ENCODE measurements around the gene FBH1. TPM values are rescaled to one million over a fixed set of nuclear protein-coding genes. Genes with fewer than 3 reads are reported as not detected.
"Not testable (repeated sequence)": the region's sequence is repeated elsewhere in the genome, so short reads cannot be mapped to it uniquely, and the experiment has no call there.

Gene FBH1
- total RNA-seq, 2 experiments from 2014 or later: 55.3 to 63.5 TPM

DNA sequence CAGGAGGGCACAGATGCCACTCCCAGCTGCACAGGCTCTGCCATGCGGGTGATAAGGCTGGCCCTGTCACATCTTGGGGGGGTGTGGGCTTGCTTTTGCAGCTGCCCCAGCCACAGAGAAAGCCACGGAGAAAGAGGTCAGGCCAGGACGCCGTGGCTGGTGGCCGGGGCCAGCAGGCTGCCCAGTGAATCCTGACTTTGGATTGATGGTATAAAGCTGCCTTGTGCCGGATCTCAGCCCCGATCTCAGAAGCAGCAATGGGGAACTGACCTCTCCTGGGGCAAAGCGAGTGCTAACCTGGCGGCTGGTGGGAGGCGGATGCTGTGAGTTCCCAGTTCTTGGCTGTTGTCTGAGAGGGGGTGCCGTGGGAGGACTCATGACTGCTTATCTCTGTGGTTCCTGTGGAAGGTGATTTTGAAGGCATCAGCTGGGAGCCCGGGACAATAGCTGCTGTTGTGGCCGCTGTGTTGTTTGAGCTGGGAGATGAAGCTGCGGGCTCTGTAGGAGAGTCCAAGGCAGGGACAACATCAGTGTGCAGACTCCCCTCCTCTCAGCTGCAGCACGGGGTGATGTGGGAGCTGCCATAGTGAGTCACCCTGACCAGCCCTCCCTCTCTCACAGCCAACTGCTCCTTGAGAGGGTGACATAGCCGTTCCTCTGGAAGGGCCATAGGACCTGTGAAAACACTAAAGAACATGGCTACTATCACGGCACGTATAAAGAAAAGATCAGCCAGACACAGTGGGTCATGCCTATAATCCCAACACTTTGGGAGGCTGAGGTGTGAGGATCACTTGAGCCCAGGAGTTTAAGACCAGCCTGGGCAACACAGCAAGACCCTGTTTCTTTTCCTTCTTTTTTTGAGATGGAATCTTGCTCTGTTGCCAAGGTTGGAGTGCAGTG, 70.3 kb downstream of the FBH1 start:
- POLR2A ChIA-PET: no interaction called here
- Mint-ChIP-seq H3K27ac (no peak overlapping the region), H3K9me3 (no peaks in the 10 kb centered on the region), H3K27me3 (no peaks in the 10 kb centered on the region), H3K4me1 (peaks cover 3% of the 10 kb centered on the region), H3K4me3 (no peak overlapping the region), H3K36me3 (ENCODE audit: low read depth) (peaks cover 30% of the 10 kb centered on the region)
- DNase-seq: no peak
- CTCF ChIA-PET: interaction anchor here (0.6 to 1.3 kb wide), 4 partner anchors 10 to 130 kb away, joined by 3 read pairs; no protein-coding TSS in a partner anchor

DNA sequence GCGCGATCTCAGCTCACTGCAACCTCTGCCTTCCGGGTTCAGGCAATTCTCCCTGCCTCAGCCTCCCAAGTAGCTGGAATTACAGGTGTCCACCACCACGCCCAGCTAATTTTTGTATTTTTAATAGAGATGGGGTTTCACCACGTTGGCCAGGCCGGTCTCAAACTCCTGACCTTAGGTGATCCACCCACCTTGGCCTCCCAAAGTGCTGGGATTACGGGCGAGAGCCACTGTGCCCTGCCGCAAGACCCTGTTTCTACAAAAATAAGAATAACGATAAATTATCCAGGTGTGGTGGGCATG, 70.9 kb downstream of the FBH1 start:
- H3K4me3 Mint-ChIP-seq, H3K27me3 Mint-ChIP-seq, H3K27ac Mint-ChIP-seq, H3K9me3 Mint-ChIP-seq, H3K4me1 Mint-ChIP-seq, POLR2A ChIA-PET, DNase-seq: not testable (repeated sequence)
- H3K36me3 Mint-ChIP-seq (ENCODE audit: low read depth): peaks cover 30% of the 10 kb centered on the region
- CTCF ChIA-PET: interaction anchor here (0.6 to 1.1 kb wide), 3 partner anchors 33 to 129 kb away, joined by 3 read pairs; no protein-coding TSS in a partner anchor

DNA sequence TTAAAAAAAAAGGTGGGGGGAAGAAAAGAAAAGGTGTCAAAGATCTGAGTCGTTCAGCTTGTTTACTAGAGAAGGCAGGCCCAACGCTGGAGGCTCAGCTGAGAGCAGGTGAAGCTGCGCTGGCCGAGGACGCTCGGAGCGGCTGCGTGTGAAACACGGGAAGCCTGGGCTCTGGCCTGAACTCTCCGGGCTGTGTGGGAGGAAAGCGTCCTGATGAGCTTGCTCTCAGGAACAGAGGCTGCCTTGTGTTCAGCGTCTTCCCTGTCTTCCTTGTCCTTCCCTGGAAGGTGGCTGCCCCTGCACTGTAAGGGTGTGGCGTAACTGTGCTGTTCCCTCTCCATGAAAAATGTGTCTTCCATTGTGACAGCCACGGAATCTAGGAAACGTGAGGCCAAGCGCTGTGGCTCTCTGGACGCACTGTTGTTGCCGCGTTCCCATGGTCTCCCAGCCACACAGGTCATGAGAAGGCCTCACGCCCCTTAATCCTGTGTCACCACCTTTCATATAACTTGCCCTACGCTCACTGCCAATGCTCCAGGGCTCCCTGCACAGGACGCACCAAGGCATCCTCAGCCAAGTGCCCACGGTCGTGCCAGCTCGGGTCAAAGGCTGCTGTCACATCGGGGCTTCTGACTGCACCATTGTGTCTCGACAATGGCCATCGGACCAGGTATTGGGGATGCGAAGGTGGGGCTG, 71.5 kb downstream of the FBH1 start:
- Mint-ChIP-seq H3K4me3 (no peak overlapping the region), H3K27ac (no peak overlapping the region), H3K9me3 (no peaks in the 10 kb centered on the region), H3K27me3 (no peaks in the 10 kb centered on the region), H3K36me3 (ENCODE audit: low read depth) (peaks cover 28% of the 10 kb centered on the region), H3K4me1 (peaks cover 3% of the 10 kb centered on the region)
- DNase-seq: no peak
- POLR2A ChIA-PET: no interaction called here
- CTCF ChIA-PET: interaction anchor here (0.6 to 1.1 kb wide), 3 partner anchors 34 to 686 kb away, joined by 3 to 4 read pairs (median 3); no protein-coding TSS in a partner anchor

DNA sequence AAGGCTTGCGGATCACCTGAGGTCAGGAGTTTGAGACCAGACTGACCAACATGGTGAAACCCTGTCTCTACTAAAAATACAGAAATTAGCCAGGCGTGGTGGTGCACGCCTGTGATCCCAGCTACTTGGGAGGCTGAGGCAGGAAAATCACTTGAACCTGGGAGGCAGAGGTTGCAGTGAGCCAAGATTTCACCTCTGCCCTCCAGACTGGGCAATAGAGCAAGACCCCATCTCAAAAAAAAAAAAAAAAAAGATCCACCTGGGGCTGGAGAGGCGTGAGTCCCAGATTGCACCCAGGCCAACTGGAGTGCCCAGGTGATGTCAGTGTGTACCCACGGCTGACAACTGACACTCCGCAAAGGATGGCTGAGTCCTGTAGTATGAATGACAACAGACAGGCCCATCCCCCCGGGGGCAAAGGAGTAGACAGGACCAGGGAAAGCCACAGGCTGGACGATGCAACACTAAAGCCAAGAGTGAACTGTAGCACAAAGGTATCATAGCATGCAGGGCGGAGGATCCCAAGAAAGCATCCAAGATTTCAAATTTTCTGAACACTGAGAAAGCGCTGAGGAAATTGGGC, 72.4 kb downstream of the FBH1 start:
- H3K27me3 Mint-ChIP-seq, H3K4me3 Mint-ChIP-seq, DNase-seq, CTCF ChIA-PET, H3K4me1 Mint-ChIP-seq, H3K27ac Mint-ChIP-seq, POLR2A ChIA-PET, H3K9me3 Mint-ChIP-seq: not testable (repeated sequence)
- H3K36me3 Mint-ChIP-seq (ENCODE audit: low read depth): peaks cover 29% of the 10 kb centered on the region

DNA sequence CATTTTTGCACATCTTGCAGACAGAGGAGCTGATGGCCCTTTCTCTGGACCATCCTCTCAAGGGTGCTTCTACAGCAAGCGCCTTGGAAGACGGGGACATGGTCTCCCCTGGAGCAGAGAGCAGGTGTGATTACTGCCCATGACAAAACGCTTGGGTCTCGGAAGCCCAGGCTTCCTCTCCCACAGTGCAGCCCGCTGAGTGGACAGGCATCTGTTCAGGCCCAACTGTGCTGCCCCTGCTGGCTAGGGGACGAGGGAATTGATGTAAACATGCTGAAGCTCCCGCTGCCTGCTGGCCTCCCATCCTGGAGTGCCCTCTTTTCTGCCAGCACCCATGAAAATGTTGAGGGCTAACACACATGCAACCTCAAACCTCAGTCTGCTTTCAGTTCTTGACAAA, 73.0 kb downstream of the FBH1 start:
- Mint-ChIP-seq H3K4me3 (no peak overlapping the region), H3K27ac (no peak overlapping the region), H3K36me3 (ENCODE audit: low read depth) (peaks cover 29% of the 10 kb centered on the region), H3K9me3 (no peaks in the 10 kb centered on the region), H3K4me1 (peaks cover 3% of the 10 kb centered on the region), H3K27me3 (no peaks in the 10 kb centered on the region)
- DNase-seq: no peak
- CTCF ChIA-PET: no interaction called here
- POLR2A ChIA-PET: no interaction called here

DNA sequence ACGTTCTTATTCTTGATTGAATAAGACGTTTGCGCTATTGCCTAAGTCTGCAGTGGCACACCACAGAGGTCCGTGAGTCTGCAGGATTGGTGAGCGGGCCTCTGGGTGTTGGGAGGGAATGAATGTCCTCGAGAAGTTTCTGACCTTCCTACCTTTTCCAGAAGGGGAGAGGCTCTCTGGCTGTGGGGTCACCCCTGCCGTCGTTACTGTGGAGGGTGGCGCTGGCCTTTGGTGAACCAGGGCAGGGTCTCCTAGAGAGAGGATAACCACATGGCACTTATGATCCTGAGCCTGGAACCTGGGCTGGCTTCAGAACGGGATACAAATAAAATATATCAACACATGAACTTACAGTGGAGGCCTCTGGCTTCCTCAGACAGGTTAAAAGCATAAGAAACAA, 73.5 kb downstream of the FBH1 start:
- no peak for DNase-seq
- no peaks in the 10 kb centered on the region for H3K9me3 Mint-ChIP-seq
- no peaks in the 10 kb centered on the region for H3K27me3 Mint-ChIP-seq
- H3K27ac Mint-ChIP-seq: no peak overlapping the region
- peaks cover 3% of the 10 kb centered on the region for H3K4me1 Mint-ChIP-seq
- POLR2A ChIA-PET: no interaction called here
- CTCF ChIA-PET: no interaction called here
- no peak overlapping the region for H3K4me3 Mint-ChIP-seq
- H3K36me3 Mint-ChIP-seq (ENCODE audit: low read depth): peaks cover 30% of the 10 kb centered on the region

DNA sequence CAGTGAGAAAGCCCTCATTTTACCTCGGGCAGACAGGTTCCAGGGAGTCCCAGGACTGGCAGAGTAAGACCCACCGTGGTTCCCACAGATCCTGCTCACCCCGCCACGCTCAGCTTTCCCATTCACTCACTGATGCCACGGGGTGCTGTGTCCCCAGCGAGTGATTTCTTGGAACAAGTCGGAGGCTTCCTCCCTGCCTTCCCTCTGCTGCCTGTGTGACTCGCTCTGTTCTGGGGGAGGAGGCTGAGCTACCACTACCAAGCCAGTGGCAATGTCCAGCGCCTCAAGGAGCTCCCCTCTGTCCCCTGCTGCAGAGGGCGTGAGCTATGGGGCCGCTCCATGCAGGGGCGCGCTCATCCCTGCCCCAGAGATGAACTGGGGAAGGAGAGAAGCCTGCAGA, 74.7 kb downstream of the FBH1 start:
- Mint-ChIP-seq H3K36me3 (ENCODE audit: low read depth) (peaks cover 28% of the 10 kb centered on the region), H3K9me3 (no peaks in the 10 kb centered on the region), H3K4me1 (peaks cover 5% of the 10 kb centered on the region), H3K27me3 (no peaks in the 10 kb centered on the region), H3K4me3 (no peak overlapping the region), H3K27ac (no peak overlapping the region)
- CTCF ChIA-PET: no interaction called here
- POLR2A ChIA-PET: no interaction called here
- no peak for DNase-seq

DNA sequence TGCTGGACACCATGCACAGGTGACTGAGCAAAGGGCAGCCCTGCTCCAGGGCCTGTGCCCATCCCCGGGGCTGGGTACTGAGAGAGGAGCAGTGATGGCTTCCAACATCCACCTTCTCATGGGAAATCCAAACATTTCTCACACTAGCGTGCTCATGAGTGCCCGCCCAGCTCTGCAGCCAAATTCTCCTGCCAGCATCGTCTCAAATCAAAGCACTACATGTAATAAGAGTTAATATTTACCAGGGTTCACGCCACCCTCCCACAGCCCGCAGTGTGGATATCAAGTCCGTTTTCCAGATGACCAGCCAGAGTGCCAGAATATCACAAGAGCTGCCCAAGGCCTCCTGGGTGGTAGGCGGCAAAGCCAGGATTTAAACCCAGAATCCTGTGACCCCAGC, 75.2 kb downstream of the FBH1 start:
- H3K36me3 Mint-ChIP-seq (ENCODE audit: low read depth): peaks cover 27% of the 10 kb centered on the region
- ChIA-PET CTCF (interaction anchor here (0.7 kb wide), 1 partner anchor 11 kb away, joined by 4 read pairs; no protein-coding TSS in a partner anchor), POLR2A (no interaction called here)
- peaks cover 10% of the 10 kb centered on the region for H3K4me1 Mint-ChIP-seq
- no peak for DNase-seq
- H3K4me3 Mint-ChIP-seq: no peak overlapping the region
- H3K9me3 Mint-ChIP-seq: no peaks in the 10 kb centered on the region
- H3K27me3 Mint-ChIP-seq: no peaks in the 10 kb centered on the region
- H3K27ac Mint-ChIP-seq: no peak overlapping the region

DNA sequence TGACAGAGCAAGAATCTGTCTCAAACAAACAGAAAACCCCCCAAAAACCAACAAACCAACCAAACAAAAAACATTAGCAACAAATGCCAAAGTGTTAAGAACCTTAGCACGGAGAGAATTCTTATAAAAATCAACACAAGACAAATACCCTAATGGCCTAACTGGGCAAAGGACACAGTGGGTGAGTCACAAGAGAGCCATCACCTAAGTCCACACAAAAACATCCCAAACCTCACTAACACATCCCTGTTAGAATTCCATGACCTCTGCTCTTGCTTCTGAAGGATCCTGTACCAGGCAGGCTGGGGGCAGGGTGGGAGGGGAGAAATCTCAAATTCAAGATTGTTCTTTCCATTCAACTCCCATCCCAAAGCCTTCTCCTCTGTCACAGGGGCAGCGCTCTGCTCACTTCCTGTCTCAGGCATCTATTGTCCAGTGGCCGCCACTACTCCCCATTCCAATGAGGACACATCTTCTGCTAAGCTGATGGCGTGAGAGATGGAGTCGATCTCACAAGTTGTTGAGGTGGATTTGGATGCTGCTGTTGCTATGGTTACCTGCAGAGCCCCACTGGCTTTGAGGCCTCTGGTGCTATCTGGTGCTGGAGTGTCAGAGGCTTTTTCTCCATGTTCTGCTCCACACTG, 78.1 kb downstream of the FBH1 start:
- ChIA-PET POLR2A (no interaction called here), CTCF (no interaction called here)
- no peak for DNase-seq
- H3K4me3 Mint-ChIP-seq: no peak overlapping the region
- H3K4me1 Mint-ChIP-seq: peaks cover 33% of the 10 kb centered on the region
- no peaks in the 10 kb centered on the region for H3K9me3 Mint-ChIP-seq
- H3K27me3 Mint-ChIP-seq: no peaks in the 10 kb centered on the region
- H3K27ac Mint-ChIP-seq: no peak overlapping the region
- peaks cover 19% of the 10 kb centered on the region for H3K36me3 Mint-ChIP-seq (ENCODE audit: low read depth)

DNA sequence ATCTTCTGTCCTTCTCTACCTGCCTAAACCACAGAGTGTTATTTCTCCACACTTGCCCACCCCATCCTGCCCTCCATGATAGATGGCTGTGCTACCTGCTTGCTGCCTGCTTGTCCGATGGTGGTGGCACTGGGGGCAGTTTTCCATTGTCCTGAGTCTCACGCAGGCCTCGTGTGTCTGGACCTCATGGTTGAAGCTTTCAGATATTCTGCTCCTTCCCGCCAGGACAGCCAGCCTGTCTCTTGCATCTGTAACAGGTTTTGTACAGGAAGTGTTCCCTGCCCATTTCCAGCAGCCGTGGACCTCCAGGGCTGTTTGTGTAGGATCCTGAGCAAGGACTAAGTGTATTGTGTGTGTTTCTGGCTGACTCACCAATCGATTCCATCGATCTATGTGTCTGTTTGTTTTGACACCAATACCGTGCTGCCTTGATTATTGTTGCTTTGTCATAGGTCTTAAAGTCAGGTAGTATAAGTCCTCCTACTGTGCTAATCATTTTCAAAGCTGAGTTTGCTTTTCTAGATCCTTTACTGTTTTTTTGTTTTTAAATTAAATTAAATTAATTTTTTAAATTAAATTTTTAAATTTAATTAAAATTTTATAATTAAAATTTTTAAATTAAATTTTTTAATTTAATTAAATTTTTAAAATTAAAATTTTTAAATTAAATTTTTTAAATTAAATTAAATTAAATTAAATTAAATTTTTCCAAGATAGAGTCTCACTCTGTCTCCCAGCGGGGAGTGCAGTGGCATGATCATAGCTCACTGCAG, 78.8 kb downstream of the FBH1 start:
- Mint-ChIP-seq H3K9me3 (no peaks in the 10 kb centered on the region), H3K27me3 (no peaks in the 10 kb centered on the region), H3K4me1 (peaks cover 35% of the 10 kb centered on the region), H3K36me3 (ENCODE audit: low read depth) (peaks cover 14% of the 10 kb centered on the region), H3K4me3 (no peak overlapping the region), H3K27ac (no peak overlapping the region)
- POLR2A ChIA-PET: no interaction called here
- CTCF ChIA-PET: no interaction called here
- no peak for DNase-seq

DNA sequence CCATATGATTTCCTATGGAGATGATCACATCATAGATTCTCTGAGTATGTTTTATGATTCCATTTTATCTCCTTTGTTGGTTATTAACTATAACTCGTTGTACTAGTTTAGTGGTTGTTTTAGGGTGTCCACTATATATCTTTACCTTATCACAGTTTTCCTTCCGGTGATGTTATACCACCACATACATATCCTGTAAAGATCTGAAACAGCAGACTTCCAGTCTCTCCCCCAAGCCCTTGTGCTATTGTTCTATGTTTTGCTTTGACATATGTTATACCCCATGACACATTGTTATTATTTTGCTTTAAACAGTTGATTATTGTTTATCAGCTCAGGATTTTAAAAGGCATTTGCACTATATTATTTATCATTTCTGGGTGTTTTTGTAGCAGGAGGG, 80.0 kb downstream of the FBH1 start:
- ChIA-PET CTCF (interaction anchor here (0.9 kb wide), 1 partner anchor 11 kb away, joined by 3 read pairs; no protein-coding TSS in a partner anchor), POLR2A (no interaction called here)
- Mint-ChIP-seq H3K36me3 (ENCODE audit: low read depth) (peaks cover 14% of the 10 kb centered on the region), H3K9me3 (no peaks in the 10 kb centered on the region), H3K27ac (no peak overlapping the region), H3K4me1 (peaks cover 37% of the 10 kb centered on the region), H3K4me3 (no peak overlapping the region), H3K27me3 (no peaks in the 10 kb centered on the region)
- no peak for DNase-seq

DNA sequence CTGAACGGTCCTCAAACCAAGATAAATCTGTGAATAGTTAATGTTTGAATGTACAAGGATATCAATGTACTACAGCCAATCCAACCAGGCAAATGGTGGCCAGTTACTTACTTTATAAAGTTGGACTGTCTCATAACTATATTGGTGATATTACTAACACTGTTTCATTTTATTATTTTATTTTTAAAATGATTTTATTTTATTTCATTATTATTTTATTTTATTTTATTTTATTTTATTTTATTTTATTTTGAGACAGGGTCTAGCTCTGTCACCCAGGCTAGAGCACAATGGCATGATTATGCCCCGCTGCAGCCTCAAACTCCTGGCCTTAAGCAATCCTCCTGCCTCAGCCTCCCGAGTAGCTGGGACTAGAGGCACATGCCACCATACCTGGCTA, 80.5 kb downstream of the FBH1 start:
- peaks cover 17% of the 10 kb centered on the region for H3K36me3 Mint-ChIP-seq (ENCODE audit: low read depth)
- H3K27me3 Mint-ChIP-seq: no peaks in the 10 kb centered on the region
- POLR2A ChIA-PET: no interaction called here
- no peak overlapping the region for H3K27ac Mint-ChIP-seq
- no peak overlapping the region for H3K4me3 Mint-ChIP-seq
- CTCF ChIA-PET: interaction anchor here (0.9 to 1.4 kb wide), 2 partner anchors 11 to 98 kb away, joined by 3 to 5 read pairs; no protein-coding TSS in a partner anchor
- H3K4me1 Mint-ChIP-seq: peaks cover 42% of the 10 kb centered on the region
- DNase-seq: no peak
- H3K9me3 Mint-ChIP-seq: no peaks in the 10 kb centered on the region

Data from activated CD4-positive, alpha-beta T cell treated with anti-CD3 and anti-CD28 coated beads, Interleukin-2, amount 10 ng/mL, durations not matched to agents 7 days and 5 days (primary cell).